Activated CD8-positive, alpha-beta memory T cell treated with anti-CD3 and anti-CD28 coated beads for 48 hours (primary cell): ENCODE data around the gene RASSF5.
"Not testable (repeated sequence)": the region's sequence is repeated elsewhere in the genome, so short reads cannot be mapped to it uniquely, and the experiment has no call there.

Experiments used
- DNase-seq, 3 experiments: peaks; one replicate each; pipeline ENCODE4 v3.0.0-alpha.2; 2020; ENCODE audit warnings: low read depth in 2 of 3, low spot score in 2 of 3

RASSF5 gene

GRCh38 chr1:206476058-206476457, 31.3 kb upstream of the RASSF5 start:
- DNase-seq, result no peak

- DNase-seq, result no peak
Observed at GRCh38 chr1:206476591-206476990, 30.7 kb upstream of the RASSF5 start.

- DNase-seq, result no peak
Observed at GRCh38 chr1:206477110-206477509, 30.2 kb upstream of the RASSF5 start.

GRCh38 chr1:206477581-206478380, 29.6 kb upstream of the RASSF5 start:
- no peak for DNase-seq

- no peak for DNase-seq
Observed at GRCh38 chr1:206478746-206479145, 28.6 kb upstream of the RASSF5 start.

GRCh38 chr1:206479183-206480125, 27.9 kb upstream of the RASSF5 start:
- DNase-seq, result no peak

GRCh38 chr1:206480211-206480610, 27.1 kb upstream of the RASSF5 start:
- DNase-seq, result no peak

- DNase-seq, result no peak
Observed at GRCh38 chr1:206482611-206483010, 24.7 kb upstream of the RASSF5 start.

GRCh38 chr1:206483864-206484263, 23.5 kb upstream of the RASSF5 start:
- DNase-seq, result not testable (repeated sequence)

- no peak for DNase-seq
Observed at GRCh38 chr1:206484901-206485300, 22.4 kb upstream of the RASSF5 start.

GRCh38 chr1:206486995-206487788, 20.1 kb upstream of the RASSF5 start:
- no peak for DNase-seq

- no peak for DNase-seq
Observed at GRCh38 chr1:206487970-206488369, 19.4 kb upstream of the RASSF5 start.

- no peak for DNase-seq
Observed at GRCh38 chr1:206488466-206488865, 18.9 kb upstream of the RASSF5 start.

GRCh38 chr1:206489980-206490770, 17.2 kb upstream of the RASSF5 start:
- DNase-seq, result peak in 2 of 3 experiments; percentile 46 to 76

- no peak for DNase-seq
Observed at GRCh38 chr1:206490771-206491405, 16.4 kb upstream of the RASSF5 start.

GRCh38 chr1:206491616-206492015, 15.7 kb upstream of the RASSF5 start:
- DNase-seq, result no peak

GRCh38 chr1:206492589-206492988, 14.7 kb upstream of the RASSF5 start:
- no peak for DNase-seq

- no peak for DNase-seq
Observed at GRCh38 chr1:206493279-206493678, 14.1 kb upstream of the RASSF5 start.

- DNase-seq, result no peak
Observed at GRCh38 chr1:206495011-206495461, 12.3 kb upstream of the RASSF5 start.

GRCh38 chr1:206495493-206496046, 11.8 kb upstream of the RASSF5 start:
- no peak for DNase-seq
